Hepatocyte (in vitro differentiated cells): ENCODE results near the gene MOV10. TPM values are rescaled to one million over a fixed set of nuclear protein-coding genes. Genes with fewer than 3 reads are reported as not detected.

Source experiments
- DNase-seq: peaks from one replicate; pipeline ENCODE4 v3.0.0-alpha.2; 2016; ENCODE audit warnings: low spot score
- H2AFZ ChIP-seq: fragments of 200-600 bp; sonication (generic); 2 replicates; pipeline ENCODE4 v1.6.0; 2016; ENCODE audit warnings: antibody characterized with exemption, mild to moderate bottlenecking
- H3K27ac ChIP-seq: fragments of 200-600 bp; sonication (generic); 2 replicates; pipeline ENCODE4 v1.5.1; 2016; ENCODE audit warnings: mild to moderate bottlenecking
- H3K27me3 ChIP-seq: fragments of 200-600 bp; sonication (generic); 2 replicates; pipeline ENCODE4 v1.6.1; 2016
- H3K36me3 ChIP-seq: fragments of 200-600 bp; sonication (generic); replicated peaks from 2 replicates; pipeline ENCODE4 v1.5.1; 2016; ENCODE audit warnings: low read depth; ENCODE audit not compliant: insufficient read depth
- H3K4me1 ChIP-seq: fragments of 200-600 bp; sonication (generic); 2 replicates; pipeline ENCODE4 v1.5.1; 2016; ENCODE audit warnings: mild to moderate bottlenecking, moderate library complexity; ENCODE audit not compliant: insufficient read depth
- H3K4me2 ChIP-seq: fragments of 200-600 bp; sonication (generic); 2 replicates; pipeline ENCODE4 v1.6.0; 2016
- H3K4me3 ChIP-seq: fragments of 200-600 bp; sonication (generic); 2 replicates; pipeline ENCODE4 v1.5.1; 2016; ENCODE audit warnings: mild to moderate bottlenecking
- H3K79me2 ChIP-seq: fragments of 200-600 bp; sonication (generic); 2 replicates; pipeline ENCODE4 v1.6.0; 2017; ENCODE audit warnings: mild to moderate bottlenecking
- H3K9me2 ChIP-seq: fragments of 200-600 bp; sonication (generic); replicated peaks from 2 replicates; pipeline ENCODE4 v1.6.0; 2017; ENCODE audit warnings: mild to moderate bottlenecking; ENCODE audit not compliant: insufficient read depth
- H3K9me3 ChIP-seq: fragments of 200-600 bp; sonication (generic); 2 replicates; pipeline ENCODE4 v1.5.1; 2016; ENCODE audit warnings: low read depth, mild to moderate bottlenecking
- H4K20me1 ChIP-seq: fragments of 200-600 bp; sonication (generic); 2 replicates; pipeline ENCODE4 v1.6.0; 2016; ENCODE audit warnings: mild to moderate bottlenecking; ENCODE audit not compliant: insufficient read depth, poor library complexity, severe bottlenecking
- EZH2 ChIP-seq: fragments of 200-600 bp; sonication (generic); IDR thresholded peaks from 2 replicates; pipeline ENCODE4 v1.6.1; 2016; ENCODE audit warnings: antibody characterized with exemption, mild to moderate bottlenecking, borderline replicate concordance
- EZH2phosphoT487 ChIP-seq: fragments of 200-600 bp; sonication (generic); IDR thresholded peaks from one replicate; pipeline ENCODE4 v1.6.1; 2018; ENCODE audit warnings: antibody characterized with exemption, mild to moderate bottlenecking, low read depth, moderate library complexity; ENCODE audit not compliant: unreplicated experiment, severe bottlenecking
- WGBS: methylation state at CpG from one replicate; pipeline ENCODE4 v1.1.6; 2016; ENCODE audit warnings: low lambda C conversion rate; ENCODE audit errors: missing lambda C conversion rate; 5-methylcytosine and 5-hydroxymethylcytosine counted together
- polyA plus RNA-seq: library from polyadenylated mRNA; unstranded; fragments of >200 nt; fragmentation: Nextera tagmentation; extraction: Ambion mirVana; gene quantifications from 2 replicates; pipeline ENCODE4 v1.2.1, GENCODE V29; 2016
- total RNA-seq: library from RNA; depleted of rRNA; stranded (reverse); fragments of >200 nt; gene quantifications from 2 replicates; pipeline ENCODE4 v1.2.3, GENCODE V29; 2014
- TF ChIP-seq, protein P1 (sequence below): fragments of 200-600 bp; sonication (generic); IDR thresholded peaks from 2 replicates; pipeline ENCODE4 v1.5.1; 2016; ENCODE audit warnings: antibody characterized with exemption, mild to moderate bottlenecking; ENCODE audit not compliant: poor library complexity

Gene MOV10
- total and polyA plus RNA-seq, 2 experiments from 2014 or later, result 98.2 to 133 TPM

- H3K4me3 ChIP-seq, result peak overlapping the region; percentile 57
- H3K4me1 ChIP-seq, result peaks cover 11% of the 10 kb centered on the region
- no peaks in the 10 kb centered on the region for H3K36me3 ChIP-seq
- H4K20me1 ChIP-seq, result no peaks in the 10 kb centered on the region
- no peaks in the 10 kb centered on the region for H3K9me3 ChIP-seq
- no peaks in the 10 kb centered on the region for H3K79me2 ChIP-seq
- H3K27me3 ChIP-seq, result no peaks in the 10 kb centered on the region
- peak overlapping the region; percentile 99 for H3K4me2 ChIP-seq
- TF ChIP-seq EZH2phosphoT487 (no peak), EZH2 (no peak)
- TF ChIP-seq, protein P1, sequence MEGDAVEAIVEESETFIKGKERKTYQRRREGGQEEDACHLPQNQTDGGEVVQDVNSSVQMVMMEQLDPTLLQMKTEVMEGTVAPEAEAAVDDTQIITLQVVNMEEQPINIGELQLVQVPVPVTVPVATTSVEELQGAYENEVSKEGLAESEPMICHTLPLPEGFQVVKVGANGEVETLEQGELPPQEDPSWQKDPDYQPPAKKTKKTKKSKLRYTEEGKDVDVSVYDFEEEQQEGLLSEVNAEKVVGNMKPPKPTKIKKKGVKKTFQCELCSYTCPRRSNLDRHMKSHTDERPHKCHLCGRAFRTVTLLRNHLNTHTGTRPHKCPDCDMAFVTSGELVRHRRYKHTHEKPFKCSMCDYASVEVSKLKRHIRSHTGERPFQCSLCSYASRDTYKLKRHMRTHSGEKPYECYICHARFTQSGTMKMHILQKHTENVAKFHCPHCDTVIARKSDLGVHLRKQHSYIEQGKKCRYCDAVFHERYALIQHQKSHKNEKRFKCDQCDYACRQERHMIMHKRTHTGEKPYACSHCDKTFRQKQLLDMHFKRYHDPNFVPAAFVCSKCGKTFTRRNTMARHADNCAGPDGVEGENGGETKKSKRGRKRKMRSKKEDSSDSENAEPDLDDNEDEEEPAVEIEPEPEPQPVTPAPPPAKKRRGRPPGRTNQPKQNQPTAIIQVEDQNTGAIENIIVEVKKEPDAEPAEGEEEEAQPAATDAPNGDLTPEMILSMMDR, result peak; percentile 94
- H3K27ac ChIP-seq, result peak overlapping the region; percentile 33
- peak overlapping the region; percentile 79 for H2AFZ ChIP-seq
- WGBS, result 15% methylated on average over 13 of the region's 13 CpGs
- DNase-seq, result peak; percentile 95
- no peaks in the 10 kb centered on the region for H3K9me2 ChIP-seq
Observed at GRCh38 chr1:112716133-112716720, 41.8 kb downstream of the MOV10 start.

DNA sequence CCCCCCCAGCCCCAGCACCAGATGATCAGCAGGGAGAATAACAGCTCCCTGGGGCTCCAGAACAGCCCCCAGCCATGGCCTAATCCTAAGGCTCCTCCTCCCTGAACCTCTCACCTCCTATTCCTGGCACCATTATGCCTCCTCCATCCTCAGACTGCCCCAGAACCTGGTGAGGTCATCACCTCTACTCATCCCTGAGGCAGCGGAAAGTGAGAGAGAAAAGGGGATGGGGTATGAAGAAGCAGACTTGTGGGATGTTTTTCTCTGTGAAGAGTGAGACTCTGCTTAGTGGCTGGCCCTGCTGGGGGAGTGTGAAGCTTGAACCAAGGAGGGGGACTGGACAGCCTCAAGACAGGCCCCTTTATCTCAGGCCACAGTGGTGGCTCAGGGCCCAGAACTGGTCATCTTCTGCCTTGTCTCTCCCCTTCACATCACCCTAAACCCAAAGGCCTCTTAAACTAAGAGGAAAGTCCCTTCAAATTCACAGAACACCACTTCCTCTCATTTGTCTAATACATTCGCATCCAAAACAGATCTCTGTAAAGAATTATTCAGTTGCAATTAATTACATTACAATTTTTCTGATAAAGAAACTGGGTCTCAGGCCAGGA is 42.9 kb downstream of the MOV10 start:
- Histone ChIP-seq H3K27me3 (no peaks in the 10 kb centered on the region), H3K79me2 (no peaks in the 10 kb centered on the region), H3K27ac (no peak overlapping the region), H3K36me3 (no peaks in the 10 kb centered on the region), H3K4me3 (no peak overlapping the region), H2AFZ (no peak overlapping the region), H3K4me2 (no peak overlapping the region), H3K9me2 (no peaks in the 10 kb centered on the region), H4K20me1 (no peaks in the 10 kb centered on the region), H3K9me3 (no peaks in the 10 kb centered on the region), H3K4me1 (peaks cover 16% of the 10 kb centered on the region)
- DNase-seq, result no peak
- 94% methylated on average over 2 of the region's 2 CpGs for WGBS
- TF ChIP-seq EZH2phosphoT487 (no peak), EZH2 (no peak)
- TF ChIP-seq, protein P1, result no peak

DNA sequence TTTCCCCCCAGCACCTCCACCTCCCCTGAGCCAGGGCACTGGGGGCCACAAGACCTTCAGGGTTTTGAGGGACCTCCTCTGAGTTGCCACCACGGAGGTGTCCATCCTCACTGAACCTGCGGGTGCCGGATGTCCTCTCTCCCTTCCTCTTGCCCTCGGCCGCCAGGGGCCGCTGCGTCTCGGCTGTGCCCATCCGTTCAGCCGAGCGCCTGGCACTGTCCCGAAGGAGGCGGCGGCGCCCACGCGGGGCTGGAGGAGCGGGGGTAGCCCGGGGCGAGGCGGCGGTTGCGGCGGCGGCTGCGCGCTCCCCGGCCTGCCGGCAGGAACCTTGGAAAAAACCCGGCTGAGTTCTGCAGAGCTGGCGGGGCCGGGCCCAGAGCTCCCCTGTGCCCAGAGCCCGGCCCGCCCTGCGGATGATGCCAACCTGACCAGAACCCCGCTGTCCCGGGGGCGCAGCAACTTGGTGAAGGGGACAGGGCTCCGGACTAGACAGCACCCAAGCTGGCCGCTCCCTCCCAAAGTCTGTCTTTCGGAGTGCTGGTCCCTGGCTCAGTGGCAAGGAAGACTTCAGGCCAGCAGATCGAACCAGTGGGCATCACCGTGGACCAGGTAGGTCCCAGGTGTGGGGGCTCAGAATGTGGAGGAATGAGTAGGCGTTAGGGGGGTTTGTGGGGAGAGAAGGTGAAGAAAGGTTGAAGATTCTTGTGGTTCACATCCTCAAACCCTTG is 44.4 kb downstream of the MOV10 start:
- no peak overlapping the region for H3K27ac ChIP-seq
- no peak overlapping the region for H2AFZ ChIP-seq
- 53% methylated on average over 9 of the region's 44 CpGs for WGBS
- peak overlapping the region; percentile 77 for H3K4me2 ChIP-seq
- TF ChIP-seq EZH2phosphoT487 (no peak), EZH2 (no peak)
- TF ChIP-seq, protein P1, result peak; percentile 87
- no peak overlapping the region for H3K4me3 ChIP-seq
- no peaks in the 10 kb centered on the region for H3K36me3 ChIP-seq
- H3K9me2 ChIP-seq, result no peaks in the 10 kb centered on the region
- H3K79me2 ChIP-seq, result no peaks in the 10 kb centered on the region
- peaks cover 23% of the 10 kb centered on the region for H3K4me1 ChIP-seq
- H4K20me1 ChIP-seq, result no peaks in the 10 kb centered on the region
- no peaks in the 10 kb centered on the region for H3K9me3 ChIP-seq
- DNase-seq, result peak; percentile 93
- no peaks in the 10 kb centered on the region for H3K27me3 ChIP-seq
